GM21447 (cell line): Measurements from ENCODE around the gene ATP5PO.
"Not testable (repeated sequence)": the region's sequence is repeated elsewhere in the genome, so short reads cannot be mapped to it uniquely, and the experiment has no call there.

Experiments used
- ATAC-seq: cut with Tn5 transposase; IDR thresholded peaks from one replicate; pipeline ENCODE4 v1.9.1; 2021; ENCODE audit not compliant: unreplicated experiment

Gene ATP5PO

DNA sequence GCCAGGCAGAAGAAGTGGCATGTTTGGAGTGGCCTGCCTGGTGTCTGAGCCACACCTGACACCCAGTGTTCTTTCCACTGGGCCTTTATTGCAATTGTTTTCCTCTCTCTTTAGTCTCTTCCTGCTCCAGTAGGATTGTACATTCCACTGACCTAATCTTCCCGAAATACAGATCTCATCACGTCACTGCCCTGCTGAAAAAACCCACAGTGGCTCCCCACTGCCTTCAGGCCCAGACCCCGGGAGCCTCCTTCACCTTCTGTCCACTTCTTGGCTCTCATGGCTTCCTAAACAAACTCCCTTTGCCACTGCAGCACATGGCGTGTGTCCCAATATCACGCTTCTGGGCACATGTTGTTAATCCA lies 25.3 kb upstream of the ATP5PO start:
- no peak for ATAC-seq

DNA sequence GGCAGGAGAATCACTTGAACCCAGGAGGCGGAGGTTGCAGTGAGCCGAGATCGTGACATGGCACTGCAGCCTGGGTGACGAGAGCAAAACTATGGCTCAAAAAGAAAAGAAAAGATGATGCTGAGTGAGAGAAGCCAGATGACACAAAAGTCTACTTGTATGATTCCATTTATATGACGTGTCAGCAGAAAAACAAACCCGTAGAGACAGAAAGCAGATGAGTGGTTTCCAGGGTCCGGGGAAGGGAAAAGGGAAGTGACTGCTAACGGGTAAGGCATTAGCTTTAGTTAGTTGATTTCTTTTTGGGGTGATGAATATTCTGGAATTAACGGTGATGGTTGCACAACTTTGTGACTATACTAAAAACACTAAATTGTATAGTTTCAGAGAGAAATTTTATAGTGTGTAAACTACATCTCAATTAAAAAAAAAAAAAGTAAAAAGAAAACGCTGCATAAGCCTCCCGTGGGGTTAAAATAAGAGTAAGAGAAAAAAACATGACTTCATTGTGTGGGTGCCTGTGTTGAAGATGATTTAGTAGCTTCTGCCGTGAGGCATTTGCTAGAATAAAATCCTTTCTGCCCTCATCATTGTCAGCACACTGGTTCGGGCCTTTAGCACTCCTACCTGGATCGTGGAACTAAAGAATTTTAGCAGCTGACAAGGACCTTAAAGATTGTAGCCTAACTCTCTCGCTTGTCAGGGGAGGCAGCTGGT lies 24.7 kb upstream of the ATP5PO start:
- no peak for ATAC-seq

DNA sequence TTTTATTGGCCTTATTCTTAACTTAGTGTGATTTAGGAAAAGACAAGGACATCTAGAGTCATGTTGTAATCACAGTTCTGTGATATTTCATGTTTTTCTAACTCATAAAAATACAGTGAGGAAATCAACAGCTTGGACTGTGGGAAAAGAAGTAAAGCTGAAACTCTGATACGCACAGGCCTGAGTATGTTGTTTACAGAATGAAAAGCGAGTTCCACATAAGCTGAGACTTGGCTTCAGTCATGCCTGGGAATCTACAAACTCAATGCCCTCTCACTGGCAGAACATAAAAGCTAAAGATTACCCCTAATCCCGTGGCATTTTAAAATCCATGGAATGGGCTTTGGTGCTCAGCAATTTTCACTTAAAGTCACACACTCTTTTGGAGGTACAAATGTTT lies 23.6 kb upstream of the ATP5PO start:
- no peak for ATAC-seq

GRCh38 chr21:33938381-33938780 lies 22.8 kb upstream of the ATP5PO start:
- ATAC-seq = no peak

DNA sequence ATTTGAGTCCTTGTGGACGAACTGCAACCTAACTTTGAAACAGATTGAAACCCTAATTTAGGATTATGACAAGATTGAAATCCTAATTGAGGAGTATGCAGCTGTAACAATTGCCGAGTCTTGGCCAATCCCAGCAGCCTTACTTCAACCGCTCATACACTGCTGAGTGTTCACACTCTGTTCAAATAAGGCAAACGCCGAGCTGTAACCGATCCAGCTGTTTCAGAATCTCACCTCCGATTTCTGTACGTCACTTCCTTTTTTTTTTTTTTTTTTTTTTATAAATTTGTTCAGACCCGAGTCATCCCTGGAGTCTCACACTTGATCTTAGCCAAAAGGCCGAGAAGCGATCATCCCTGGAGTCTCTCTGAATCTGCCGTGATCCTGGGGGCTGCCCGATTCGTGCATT lies 22.3 kb upstream of the ATP5PO start:
- ATAC-seq = no peak

DNA sequence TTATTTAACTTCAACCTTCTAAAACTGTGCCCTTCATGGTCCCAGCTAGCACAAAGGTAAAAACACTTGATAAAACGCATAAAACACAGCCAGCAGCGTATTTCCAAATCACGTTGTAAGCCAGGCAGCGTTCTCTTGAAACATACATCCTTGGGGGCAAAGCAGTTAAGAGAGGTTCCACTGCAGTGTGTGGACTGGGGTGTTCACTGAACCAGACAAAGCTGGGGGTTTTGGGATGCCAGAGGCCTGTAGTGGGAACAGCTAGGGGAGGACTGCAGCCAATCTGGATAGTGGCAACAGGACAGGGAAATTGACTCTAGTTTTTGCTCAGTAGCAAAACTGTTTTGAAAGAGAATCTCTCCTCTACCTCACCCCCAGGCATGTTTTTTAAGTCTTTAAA lies 21.5 kb upstream of the ATP5PO start:
- ATAC-seq = no peak

DNA sequence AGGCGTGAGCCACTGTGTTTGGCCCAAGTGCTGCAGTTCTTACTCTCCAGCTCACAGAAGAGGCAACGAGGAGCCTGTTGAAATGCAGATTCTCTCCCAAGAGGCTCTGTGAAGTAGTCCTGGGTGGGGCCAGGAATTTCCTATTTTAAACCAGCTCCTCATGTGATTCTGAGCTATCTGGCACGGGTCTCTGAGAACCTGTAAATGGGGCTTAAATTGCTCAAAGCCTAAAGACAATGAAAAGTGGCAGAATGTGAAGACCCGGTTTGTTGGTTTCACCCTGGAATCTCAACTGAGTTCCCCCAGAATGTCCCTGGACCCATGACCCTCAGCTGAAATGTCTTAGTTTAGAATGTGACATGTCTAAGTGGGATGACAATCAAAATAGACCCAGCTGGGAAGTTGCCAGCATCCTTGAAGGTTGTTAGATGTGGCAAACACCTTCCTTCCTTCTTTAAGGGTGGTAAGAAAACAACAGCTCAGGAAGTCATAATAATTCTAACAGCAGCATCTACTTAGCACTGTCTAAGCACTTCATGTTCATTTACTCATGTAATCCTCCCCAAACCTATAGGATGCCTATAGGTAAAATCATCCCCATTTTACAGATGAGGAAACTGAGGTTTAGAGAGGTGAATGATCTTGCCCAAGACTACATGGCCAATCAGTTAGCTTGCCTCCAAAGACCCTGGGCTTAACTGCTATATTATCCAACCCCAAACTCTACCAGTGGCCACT lies 20.9 kb upstream of the ATP5PO start:
- ATAC-seq = no peak

DNA sequence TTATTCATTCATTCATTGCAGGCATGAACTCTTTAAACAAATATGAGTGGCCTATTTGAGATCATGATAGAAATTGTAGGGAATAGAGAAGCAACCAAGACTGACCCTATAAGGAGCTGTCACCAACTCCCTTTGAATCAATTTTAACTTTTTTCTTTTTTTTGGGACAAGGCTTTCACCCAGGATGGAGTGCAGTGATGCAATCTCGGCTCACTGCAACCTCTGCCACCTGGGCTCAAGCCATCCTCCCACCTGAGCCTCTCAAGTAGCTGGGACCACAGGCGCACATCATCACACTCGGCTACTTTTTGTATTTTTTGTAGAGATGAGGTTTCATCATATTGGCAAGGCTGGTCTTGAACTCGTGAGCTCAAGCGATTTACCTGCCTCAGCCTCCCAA lies 17.1 kb upstream of the ATP5PO start:
- no peak for ATAC-seq

GRCh38 chr21:33931799-33932390 lies 16.3 kb upstream of the ATP5PO start:
- ATAC-seq = no peak

DNA sequence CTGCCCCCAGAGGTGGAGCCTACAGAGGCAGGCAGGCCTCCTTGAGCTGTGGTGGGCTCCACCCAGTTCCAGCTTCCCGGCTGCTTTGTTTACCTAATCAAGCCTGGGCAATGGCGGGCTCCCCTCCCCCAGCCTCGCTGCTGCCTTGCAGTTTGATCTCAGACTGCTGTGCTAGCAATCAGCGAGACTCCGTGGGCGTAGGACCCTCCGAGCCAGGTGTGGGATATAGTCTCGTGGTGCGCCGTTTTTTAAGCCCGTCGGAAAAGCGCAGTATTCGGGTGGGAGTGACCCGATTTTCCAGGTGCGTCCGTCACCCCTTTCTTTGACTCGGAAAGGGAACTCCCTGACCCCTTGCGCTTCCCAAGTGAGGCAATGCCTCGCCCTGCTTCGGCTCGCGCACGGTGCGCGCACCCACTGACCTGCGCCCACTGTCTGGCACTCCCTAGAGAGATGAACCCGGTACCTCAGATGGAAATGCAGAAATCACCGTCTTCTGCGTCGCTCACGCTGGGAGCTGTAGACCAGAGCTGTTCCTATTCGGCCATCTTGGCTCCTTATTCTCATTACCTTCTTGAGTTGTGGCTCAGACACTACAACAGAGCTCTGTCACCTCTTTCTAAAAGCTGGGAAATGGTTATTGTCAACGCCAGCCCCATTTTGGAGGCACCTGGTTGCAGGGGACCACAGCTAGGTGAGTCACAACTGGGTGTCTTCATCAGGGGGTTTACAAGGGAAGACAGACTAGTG lies 15.6 kb upstream of the ATP5PO start:
- not testable (repeated sequence) for ATAC-seq

- not testable (repeated sequence) for ATAC-seq
Observed at GRCh38 chr21:33926248-33926647, 10.6 kb upstream of the ATP5PO start.

- ATAC-seq = no peak
Observed at GRCh38 chr21:33924766-33925100, 9.1 kb upstream of the ATP5PO start.

DNA sequence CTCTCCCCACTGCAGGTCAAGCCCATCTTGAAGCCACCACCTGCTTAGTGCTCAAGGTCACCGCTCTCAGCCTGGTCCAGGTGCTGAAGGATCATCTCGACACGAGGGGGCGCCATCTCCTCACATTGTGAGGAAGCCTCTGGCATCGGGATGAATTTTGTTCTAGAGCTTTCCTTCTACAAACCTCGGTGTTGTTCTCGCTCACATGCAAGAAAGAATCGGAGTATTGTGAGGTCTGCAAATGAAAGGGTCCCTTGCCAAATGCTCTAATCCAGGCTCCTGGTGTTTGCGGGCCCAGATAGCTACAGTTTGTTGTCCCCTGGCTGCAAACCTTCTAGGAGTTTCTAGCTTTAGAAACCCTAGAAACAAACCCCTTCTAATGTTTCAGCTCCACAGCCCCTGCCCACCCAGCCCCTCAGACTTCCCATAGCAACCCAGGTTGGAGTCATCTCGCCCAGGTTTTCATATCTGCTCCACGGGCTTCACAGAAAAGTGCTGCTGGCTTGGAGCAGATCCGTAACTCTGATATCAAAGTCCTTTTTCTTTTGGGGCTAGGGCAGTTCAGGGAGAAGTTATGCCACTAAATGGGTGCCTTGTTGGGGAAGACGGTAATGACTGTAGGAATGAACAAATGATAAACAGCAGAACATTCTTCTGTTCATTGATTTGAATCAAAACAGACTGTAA lies 8.6 kb upstream of the ATP5PO start:
- ATAC-seq = no peak

DNA sequence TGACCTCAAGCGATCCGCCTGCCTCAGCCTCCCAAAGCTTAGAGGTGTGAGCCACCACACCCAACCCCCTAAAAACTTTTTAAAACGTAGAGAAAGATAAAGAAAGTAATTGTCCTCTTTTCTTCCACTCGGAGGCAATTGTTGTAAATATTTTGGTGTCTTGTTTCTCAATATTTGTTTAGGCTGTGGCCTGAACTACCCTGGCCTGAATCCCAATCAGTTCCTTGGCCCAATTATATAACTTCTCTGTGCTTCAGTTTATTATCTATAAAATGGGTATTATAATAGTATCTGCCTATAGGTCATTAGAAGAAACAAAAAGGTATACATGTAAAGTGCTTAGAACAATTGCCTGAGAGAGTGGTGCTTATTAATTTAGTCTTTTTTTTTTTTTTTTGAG lies 1.8 kb upstream of the ATP5PO start:
- no peak for ATAC-seq

- no peak for ATAC-seq
Observed at GRCh38 chr21:33916200-33916567, 580 bp upstream of the ATP5PO start.

DNA sequence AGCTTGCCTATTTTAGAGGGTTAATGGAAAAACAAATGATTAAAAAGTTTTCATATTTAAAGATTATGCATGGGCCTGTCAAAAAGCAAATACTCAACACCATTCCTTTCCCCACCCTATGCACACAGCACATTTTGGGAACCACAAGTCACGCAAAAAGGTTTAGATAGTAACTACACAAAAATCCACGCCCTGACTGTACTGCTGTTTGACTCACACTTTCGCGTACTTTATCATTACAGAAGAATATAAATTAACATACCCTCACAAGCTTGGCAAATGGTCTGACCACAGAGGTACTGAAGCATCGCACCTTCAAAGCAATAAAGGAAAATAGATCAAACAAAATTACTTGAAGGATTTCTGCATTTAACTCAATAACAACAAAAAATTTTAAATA lies 1.4 kb downstream of the ATP5PO start:
- no peak for ATAC-seq

- no peak for ATAC-seq
Observed at GRCh38 chr21:33909756-33910155, 5.8 kb downstream of the ATP5PO start.

DNA sequence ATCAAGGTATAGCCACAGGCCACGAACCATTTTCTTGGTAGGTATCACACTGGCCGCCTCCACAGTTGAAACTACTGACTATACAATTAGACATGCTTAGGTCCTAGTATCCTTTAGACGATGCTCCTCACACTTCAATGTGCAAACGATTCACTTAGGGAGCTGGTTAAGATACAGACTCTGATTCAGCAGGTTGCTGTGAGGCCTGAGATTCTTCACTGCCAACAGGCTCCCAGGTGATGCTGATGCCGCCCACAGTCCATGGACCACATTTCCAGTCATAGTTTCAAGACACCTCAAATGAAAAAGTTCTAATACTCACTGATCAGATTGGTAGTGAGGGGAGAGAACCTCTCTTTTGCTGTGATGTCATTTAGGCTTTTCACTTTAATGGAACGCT lies 6.8 kb downstream of the ATP5PO start:
- no peak for ATAC-seq

DNA sequence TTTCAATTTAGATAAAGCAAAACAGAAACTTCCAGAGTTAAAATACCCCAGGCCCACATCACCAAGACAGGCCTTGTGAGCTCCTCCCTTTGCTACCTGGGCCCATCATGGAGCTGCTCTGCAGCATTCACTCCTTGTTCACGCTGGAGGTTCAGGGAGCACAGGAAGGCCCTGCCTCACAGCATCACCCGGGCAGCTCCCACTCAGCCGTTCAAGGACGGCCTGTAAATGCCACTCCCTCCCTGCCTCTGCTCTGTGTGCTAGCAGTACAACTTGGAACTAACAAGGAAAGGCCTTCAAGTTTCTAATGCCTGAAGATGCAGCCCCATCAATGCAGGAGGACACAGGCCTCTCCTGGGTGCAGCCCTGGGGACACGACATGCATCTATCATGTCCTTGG lies 11.6 kb downstream of the ATP5PO start:
- ATAC-seq = no peak

GRCh38 chr21:33902349-33902748 lies 13.3 kb downstream of the ATP5PO start:
- ATAC-seq = no peak
